Retinal pigment epithelial cell (primary cell): ENCODE results near the gene SLC25A13.
"Not testable (repeated sequence)": the region's sequence is repeated elsewhere in the genome, so short reads cannot be mapped to it uniquely, and the experiment has no call there.

Experiments
- DNase-seq: peaks from one replicate; pipeline ENCODE4 v3.0.0-alpha.2; 2010; ENCODE audit warnings: low read depth
- H3K4me3 ChIP-seq: 2 replicates; pipeline ENCODE4 v1.5.1; 2011; ENCODE audit warnings: mild to moderate bottlenecking, low read length, control low read depth, moderate library complexity
- TF ChIP-seq, protein P1 (sequence below): conservative IDR thresholded peaks from 2 replicates; pipeline ENCODE4 v1.5.1; 2011; ENCODE audit warnings: low read depth, low read length, control low read depth, inconsistent platforms

Gene SLC25A13

GRCh38 chr7:96167424-96167823 lies 154.5 kb downstream of the SLC25A13 start:
- DNase-seq: no peak
- TF ChIP-seq, protein P1, sequence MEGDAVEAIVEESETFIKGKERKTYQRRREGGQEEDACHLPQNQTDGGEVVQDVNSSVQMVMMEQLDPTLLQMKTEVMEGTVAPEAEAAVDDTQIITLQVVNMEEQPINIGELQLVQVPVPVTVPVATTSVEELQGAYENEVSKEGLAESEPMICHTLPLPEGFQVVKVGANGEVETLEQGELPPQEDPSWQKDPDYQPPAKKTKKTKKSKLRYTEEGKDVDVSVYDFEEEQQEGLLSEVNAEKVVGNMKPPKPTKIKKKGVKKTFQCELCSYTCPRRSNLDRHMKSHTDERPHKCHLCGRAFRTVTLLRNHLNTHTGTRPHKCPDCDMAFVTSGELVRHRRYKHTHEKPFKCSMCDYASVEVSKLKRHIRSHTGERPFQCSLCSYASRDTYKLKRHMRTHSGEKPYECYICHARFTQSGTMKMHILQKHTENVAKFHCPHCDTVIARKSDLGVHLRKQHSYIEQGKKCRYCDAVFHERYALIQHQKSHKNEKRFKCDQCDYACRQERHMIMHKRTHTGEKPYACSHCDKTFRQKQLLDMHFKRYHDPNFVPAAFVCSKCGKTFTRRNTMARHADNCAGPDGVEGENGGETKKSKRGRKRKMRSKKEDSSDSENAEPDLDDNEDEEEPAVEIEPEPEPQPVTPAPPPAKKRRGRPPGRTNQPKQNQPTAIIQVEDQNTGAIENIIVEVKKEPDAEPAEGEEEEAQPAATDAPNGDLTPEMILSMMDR: no peak
- no peak overlapping the region for H3K4me3 ChIP-seq

DNA sequence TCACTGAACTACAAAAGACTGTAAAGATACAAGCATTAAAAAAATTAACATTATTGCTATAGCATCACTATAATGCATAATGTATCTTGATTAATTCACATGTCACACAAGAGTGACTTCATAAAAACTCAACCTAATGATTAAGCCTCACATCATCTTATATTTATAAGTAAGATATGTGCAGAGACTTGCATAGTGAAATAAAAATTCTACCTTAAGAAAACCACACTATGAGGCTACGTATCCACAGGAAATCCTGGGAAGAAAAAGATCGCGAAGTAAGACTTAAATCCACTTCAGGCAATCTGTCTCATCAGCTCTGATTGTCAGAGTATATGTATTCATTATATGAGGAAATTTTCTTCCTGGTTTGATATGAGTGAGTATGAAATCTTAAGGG lies 160.0 kb downstream of the SLC25A13 start:
- no peak for DNase-seq
- no peak overlapping the region for H3K4me3 ChIP-seq
- TF ChIP-seq, protein P1: no peak

- no peak overlapping the region for H3K4me3 ChIP-seq
- DNase-seq: no peak
- TF ChIP-seq, protein P1: no peak
Observed at GRCh38 chr7:96157856-96158255, 164.0 kb downstream of the SLC25A13 start.

DNA sequence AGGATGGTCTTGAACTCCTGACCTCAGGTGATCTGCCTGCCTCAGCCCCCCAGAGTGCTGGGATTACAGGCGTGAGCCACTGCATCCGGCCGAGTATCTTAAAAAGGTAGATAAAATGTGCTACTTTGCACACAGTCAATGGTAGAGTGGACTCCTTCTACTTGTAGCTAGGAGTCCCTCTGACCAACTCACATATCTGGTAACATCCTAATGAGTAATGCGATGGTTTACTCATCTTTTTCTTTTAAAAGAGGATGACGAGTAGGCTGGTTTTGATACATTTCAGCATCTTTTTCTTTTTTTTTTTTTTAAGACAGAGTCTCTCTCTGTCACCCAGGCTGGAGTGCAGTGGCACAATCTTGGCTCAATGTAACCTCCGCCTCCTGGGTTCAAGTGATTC lies 167.4 kb downstream of the SLC25A13 start:
- DNase-seq, H3K4me3 ChIP-seq: not testable (repeated sequence)

DNA sequence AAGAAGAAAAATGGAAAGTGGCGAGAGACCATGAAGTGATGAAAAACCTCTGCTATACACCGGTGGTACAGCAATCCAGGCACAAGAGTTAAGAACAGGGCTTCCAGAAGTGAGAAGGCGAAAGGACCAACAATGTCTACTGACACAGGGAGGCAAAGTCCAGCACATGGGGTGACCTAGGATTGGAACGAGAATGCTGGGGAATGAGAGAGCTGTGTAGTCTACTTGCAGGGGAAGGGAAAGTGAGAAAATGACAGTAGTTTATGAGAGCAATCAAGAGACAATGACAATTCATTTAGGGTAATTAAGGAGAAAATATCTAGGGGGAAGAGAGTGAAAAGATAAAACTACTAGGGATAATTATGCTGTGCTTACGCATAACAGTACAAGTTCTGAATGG lies 169.2 kb downstream of the SLC25A13 start:
- TF ChIP-seq, protein P1: no peak
- DNase-seq: no peak
- H3K4me3 ChIP-seq: no peak overlapping the region

GRCh38 chr7:96151889-96152288 lies 170.0 kb downstream of the SLC25A13 start:
- TF ChIP-seq, protein P1: no peak
- H3K4me3 ChIP-seq: no peak overlapping the region
- DNase-seq: no peak

GRCh38 chr7:96144260-96144526 lies 177.7 kb downstream of the SLC25A13 start:
- no peak overlapping the region for H3K4me3 ChIP-seq
- TF ChIP-seq, protein P1: no peak
- no peak for DNase-seq
